Activated CD4-positive, alpha-beta memory T cell treated with anti-CD3 and anti-CD28 coated beads, Interleukin-2, amount 10 ng/mL, durations not matched to agents 7 days and 5 days (primary cell): ENCODE results near the gene SHKBP1. TPM values are rescaled to one million over a fixed set of nuclear protein-coding genes. Genes with fewer than 3 reads are reported as not detected.
"Not testable (repeated sequence)": the region's sequence is repeated elsewhere in the genome, so short reads cannot be mapped to it uniquely, and the experiment has no call there.

Source experiments
- CTCF ChIA-PET: fragments of 350-600 bp; sonication (Branson Sonifier 250); formaldehyde crosslinking; loops from one replicate; lab custom pipeline; 2021; ENCODE audit warnings: antibody characterized with exemption, inconsistent platforms; lab: Charles Lee
- POLR2A ChIA-PET: fragments of 350-600 bp; sonication (Branson Sonifier 250); formaldehyde crosslinking; loops from one replicate; lab custom pipeline; 2021; ENCODE audit warnings: antibody characterized with exemption; lab: Charles Lee
- DNase-seq: peaks from one replicate; pipeline ENCODE4 v3.0.0-alpha.2; 2020
- H3K27ac Mint-ChIP-seq: one replicate; pipeline ENCODE4 v1.8.0; 2021; ENCODE audit warnings: mild to moderate bottlenecking, mixed read lengths
- H3K27me3 Mint-ChIP-seq: one replicate; pipeline ENCODE4 v1.8.0; 2021; ENCODE audit warnings: mixed read lengths
- H3K36me3 Mint-ChIP-seq: one replicate; pipeline ENCODE4 v1.8.0; 2021; ENCODE audit warnings: low read depth, mixed read lengths
- H3K4me1 Mint-ChIP-seq: one replicate; pipeline ENCODE4 v1.8.0; 2021; ENCODE audit warnings: mixed read lengths
- H3K4me3 Mint-ChIP-seq: one replicate; pipeline ENCODE4 v1.8.0; 2021; ENCODE audit warnings: mild to moderate bottlenecking, mixed read lengths
- H3K9me3 Mint-ChIP-seq: one replicate; pipeline ENCODE4 v1.8.0; 2021; ENCODE audit warnings: mixed read lengths
- total RNA-seq, 2 experiments: library from RNA; stranded (reverse); gene quantifications; one replicate each; pipeline ENCODE4 v1.2.3, GENCODE V29; 2021

Gene SHKBP1
- total RNA-seq, 2 experiments from 2014 or later, result 139 to 150 TPM

DNA sequence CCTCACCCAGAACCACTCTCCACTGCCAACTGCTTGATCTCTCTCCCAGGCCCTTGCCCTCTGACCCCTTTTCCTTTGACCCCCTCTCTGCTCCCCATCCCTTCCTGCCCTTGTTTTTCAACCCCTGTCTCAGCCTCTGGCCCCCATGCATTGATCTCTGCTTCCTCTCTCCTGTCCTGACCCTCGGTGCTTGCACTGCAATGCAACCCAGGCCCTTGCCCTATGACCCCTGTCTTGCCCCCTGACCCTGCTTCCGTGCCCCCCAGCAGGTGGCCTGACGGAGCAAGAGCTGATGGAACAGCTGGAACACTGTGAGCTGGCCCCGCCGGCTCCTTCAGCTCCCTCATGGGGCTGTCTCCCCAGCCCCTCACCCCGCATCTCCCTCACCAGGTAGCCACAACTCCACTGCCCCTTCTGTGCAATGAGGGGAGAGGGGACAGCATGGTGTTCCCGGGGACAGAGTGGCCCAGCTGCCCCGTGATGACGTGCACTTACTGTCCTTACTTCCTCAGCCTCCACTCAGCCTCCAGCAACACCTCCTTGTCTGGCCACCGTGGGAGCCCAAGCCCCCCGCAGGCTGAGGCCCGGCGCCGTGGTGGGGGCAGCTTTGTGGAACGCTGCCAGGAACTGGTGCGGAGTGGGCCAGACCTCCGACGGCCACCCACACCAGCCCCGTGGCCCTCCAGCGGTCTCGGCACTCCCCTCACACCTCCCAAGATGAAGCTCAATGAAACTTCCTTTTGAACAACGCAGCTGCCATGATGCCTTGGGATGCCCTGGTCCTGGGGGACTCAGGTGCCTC lies 14.0 kb downstream of the SHKBP1 start:
- Mint-ChIP-seq H3K4me3 (no peak overlapping the region), H3K4me1 (peaks cover 20% of the 10 kb centered on the region), H3K27me3 (peaks cover 1% of the 10 kb centered on the region), H3K9me3 (no peaks in the 10 kb centered on the region), H3K36me3 (peaks cover 25% of the 10 kb centered on the region), H3K27ac (no peak overlapping the region)
- CTCF ChIA-PET, result interaction anchor here (0.6 kb wide), 1 partner anchor 272 kb away, joined by 3 read pairs; no protein-coding TSS in a partner anchor
- no peak for DNase-seq
- POLR2A ChIA-PET, result interaction anchor here (1.0 kb wide), 1 partner anchor 12 kb away, joined by 5 read pairs; no protein-coding TSS in a partner anchor

DNA sequence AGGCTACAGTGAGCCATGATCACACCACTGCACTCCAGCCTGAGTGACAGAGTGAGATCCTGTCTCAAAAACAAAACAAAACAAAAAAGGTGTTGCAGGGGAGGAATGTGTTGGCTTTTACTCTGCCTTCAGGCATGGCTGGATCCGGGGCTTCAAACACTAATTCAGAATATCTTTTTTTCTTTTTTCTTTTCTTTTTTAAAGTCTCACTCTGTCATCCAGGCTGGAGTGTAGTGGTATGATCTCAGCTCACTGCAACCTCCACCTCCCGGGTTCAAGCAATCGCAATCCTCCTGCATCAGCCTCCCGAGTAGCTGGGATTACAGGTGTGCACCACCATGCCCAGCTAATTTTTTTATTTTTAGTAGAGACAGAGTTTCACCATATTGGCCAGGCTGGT lies 15.1 kb downstream of the SHKBP1 start:
- H3K9me3 Mint-ChIP-seq, CTCF ChIA-PET, H3K27me3 Mint-ChIP-seq, H3K4me3 Mint-ChIP-seq, H3K27ac Mint-ChIP-seq, DNase-seq: not testable (repeated sequence)
- POLR2A ChIA-PET, result interaction anchor here (0.9 kb wide), 1 partner anchor 18 kb away, joined by 3 read pairs; no protein-coding TSS in a partner anchor
- peaks cover 15% of the 10 kb centered on the region for H3K36me3 Mint-ChIP-seq
- peaks cover 11% of the 10 kb centered on the region for H3K4me1 Mint-ChIP-seq

DNA sequence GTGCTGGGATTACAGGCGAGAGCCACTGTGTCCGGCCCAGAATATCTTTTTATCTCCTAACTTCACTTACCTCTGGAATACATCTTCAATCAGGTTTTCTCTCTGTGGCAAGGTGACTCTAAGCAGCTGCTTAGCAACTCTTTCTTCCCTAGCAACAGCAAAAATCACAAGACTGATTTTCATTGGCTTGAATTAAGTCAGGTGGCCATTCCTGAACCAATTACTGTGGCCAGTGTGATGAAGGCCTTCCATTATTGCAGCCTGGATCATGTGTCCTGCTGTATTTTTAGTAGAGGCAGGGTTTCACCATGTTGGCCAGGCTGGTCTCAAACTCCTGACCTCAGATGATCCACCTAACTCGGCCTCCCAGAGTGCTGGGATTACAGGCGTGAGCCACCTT lies 15.5 kb downstream of the SHKBP1 start:
- Mint-ChIP-seq H3K4me3 (no peak overlapping the region), H3K27me3 (peaks cover 7% of the 10 kb centered on the region), H3K9me3 (no peaks in the 10 kb centered on the region), H3K4me1 (peaks cover 10% of the 10 kb centered on the region), H3K36me3 (peaks cover 11% of the 10 kb centered on the region), H3K27ac (no peak overlapping the region)
- ChIA-PET POLR2A (interaction anchor here (0.9 kb wide), 1 partner anchor 18 kb away, joined by 3 read pairs; no protein-coding TSS in a partner anchor), CTCF (no interaction called here)
- no peak for DNase-seq

DNA sequence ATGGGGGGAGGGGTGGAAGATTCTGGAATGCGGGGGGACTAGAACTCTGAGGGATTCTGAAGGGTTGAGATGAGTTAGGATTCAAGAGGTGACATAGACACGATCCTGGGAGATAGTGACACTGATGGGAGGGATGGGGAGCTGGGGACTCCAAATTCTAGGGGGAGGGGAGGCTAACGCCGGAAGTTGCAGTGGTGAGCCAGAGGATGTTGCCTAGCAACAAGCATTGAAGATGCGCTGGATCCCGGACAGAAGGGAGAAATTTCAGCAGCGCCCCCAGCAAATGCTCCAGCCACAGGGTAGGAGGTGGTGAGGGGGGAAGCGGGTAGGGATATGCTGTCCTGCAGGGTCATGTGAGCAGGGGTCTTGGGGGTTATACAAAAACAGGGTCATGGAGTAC lies 17.6 kb downstream of the SHKBP1 start:
- H3K4me1 Mint-ChIP-seq, result peaks cover 27% of the 10 kb centered on the region
- no peak overlapping the region for H3K4me3 Mint-ChIP-seq
- no peak overlapping the region for H3K27ac Mint-ChIP-seq
- no peak for DNase-seq
- peaks cover 3% of the 10 kb centered on the region for H3K36me3 Mint-ChIP-seq
- H3K27me3 Mint-ChIP-seq, result peaks cover 22% of the 10 kb centered on the region
- CTCF ChIA-PET, result interaction anchor here (0.7 to 2.7 kb wide), 6 partner anchors 10 to 197 kb away, joined by 3 to 8 read pairs (median 4); no protein-coding TSS in a partner anchor
- POLR2A ChIA-PET, result no interaction called here
- no peaks in the 10 kb centered on the region for H3K9me3 Mint-ChIP-seq

DNA sequence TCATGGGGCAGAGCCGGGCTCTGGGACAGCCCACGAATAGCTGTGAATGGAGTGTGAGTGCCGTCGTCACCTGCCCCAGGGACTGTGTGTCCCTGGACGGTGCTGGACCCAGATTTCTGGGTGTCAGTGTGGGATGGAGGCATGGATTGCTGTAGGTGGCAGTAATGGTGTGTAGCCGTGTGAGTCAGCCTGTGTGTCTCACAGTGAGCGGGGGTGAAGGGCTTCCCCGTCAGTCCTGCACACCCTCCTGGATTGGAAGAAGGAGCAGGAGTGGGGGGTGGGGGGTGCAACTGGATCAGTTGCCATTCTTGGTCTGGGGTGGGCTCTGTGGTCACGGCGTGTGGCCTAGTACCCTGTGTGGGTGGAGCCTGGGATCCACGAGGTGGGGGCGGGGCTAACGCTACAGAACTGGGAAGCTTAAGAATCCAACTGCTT lies 18.0 kb downstream of the SHKBP1 start:
- no peak for DNase-seq
- ChIA-PET POLR2A (no interaction called here), CTCF (interaction anchor here (1.1 to 2.7 kb wide), 4 partner anchors 9 to 71 kb away, joined by 3 to 8 read pairs (median 6); no protein-coding TSS in a partner anchor)
- H3K4me3 Mint-ChIP-seq, result no peak overlapping the region
- peaks cover 31% of the 10 kb centered on the region for H3K4me1 Mint-ChIP-seq
- H3K27me3 Mint-ChIP-seq, result peaks cover 26% of the 10 kb centered on the region
- no peaks in the 10 kb centered on the region for H3K9me3 Mint-ChIP-seq
- H3K27ac Mint-ChIP-seq, result no peak overlapping the region
- peaks cover 3% of the 10 kb centered on the region for H3K36me3 Mint-ChIP-seq

DNA sequence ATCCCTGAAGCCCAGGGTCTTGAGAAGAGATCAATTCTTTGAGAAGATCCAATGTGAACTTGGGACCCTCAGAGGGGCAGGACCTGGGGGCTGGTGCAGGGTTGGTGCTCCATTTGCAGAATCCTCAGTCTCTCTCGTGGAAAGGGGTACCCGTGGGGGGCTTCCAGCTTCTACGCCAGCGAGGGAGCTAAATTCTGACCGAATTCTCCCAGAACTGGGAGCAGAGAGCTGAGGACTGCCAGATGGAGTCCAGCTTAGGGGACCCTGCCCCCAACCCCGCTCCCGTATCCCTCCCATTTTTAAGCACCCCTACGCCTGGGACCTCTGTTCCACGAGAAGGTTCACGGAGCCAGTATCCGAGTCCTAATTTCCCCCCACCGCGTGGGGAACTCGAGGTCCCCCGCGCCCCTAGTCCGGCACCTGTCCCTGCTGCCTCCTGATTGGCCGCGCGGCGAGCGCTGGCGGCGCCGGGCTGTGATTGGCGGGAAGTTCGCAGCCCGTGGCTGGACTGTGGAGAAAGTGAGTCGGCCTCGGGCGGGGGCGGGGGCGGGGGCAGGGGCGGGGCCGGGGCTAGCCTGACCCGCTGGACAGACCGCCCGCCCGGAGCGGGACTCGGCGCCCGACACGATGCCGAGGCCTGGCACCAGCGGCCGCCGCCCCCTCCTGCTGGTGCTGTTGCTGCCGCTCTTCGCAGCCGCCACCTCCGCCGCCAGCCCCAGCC lies 20.1 kb downstream of the SHKBP1 start:
- no peak overlapping the region for H3K27ac Mint-ChIP-seq
- no peak for DNase-seq
- H3K4me3 Mint-ChIP-seq, result no peak overlapping the region
- POLR2A ChIA-PET, result no interaction called here
- no peaks in the 10 kb centered on the region for H3K9me3 Mint-ChIP-seq
- peaks cover 42% of the 10 kb centered on the region for H3K4me1 Mint-ChIP-seq
- peaks cover 3% of the 10 kb centered on the region for H3K36me3 Mint-ChIP-seq
- H3K27me3 Mint-ChIP-seq, result peaks cover 38% of the 10 kb centered on the region
- CTCF ChIA-PET, result interaction anchor here (0.8 to 2.2 kb wide), 4 partner anchors 56 to 528 kb away, joined by 3 to 8 read pairs (median 4); no protein-coding TSS in a partner anchor

DNA sequence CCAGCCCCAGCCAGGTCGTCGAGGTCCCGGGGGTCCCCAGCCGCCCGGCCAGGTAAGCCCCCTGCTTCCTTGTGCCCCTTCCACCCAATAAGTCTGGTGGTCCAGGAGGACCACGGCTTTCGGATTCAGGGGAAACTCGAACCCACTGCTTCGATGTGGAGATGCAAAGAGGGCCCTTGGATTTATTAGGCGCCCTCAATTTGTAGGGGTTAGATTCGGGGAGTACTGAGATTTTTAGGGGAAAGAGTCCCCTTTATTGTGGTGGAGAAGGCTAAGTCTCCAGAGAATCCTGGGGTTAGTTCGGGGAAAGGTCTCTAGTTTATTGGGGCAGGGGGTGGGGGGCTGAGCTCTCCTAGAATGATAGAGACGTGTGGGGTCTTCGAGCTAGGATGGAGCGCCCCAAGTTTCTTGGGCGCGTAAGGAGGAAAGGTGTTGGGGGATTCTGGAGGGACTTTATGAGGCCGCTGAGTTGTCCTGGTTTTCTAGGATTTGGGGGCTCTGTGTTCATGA lies 20.7 kb downstream of the SHKBP1 start:
- Mint-ChIP-seq H3K4me3 (no peak overlapping the region), H3K9me3 (no peaks in the 10 kb centered on the region), H3K27me3 (peaks cover 40% of the 10 kb centered on the region), H3K4me1 (peaks cover 46% of the 10 kb centered on the region), H3K27ac (no peak overlapping the region), H3K36me3 (no peaks in the 10 kb centered on the region)
- ChIA-PET POLR2A (interaction anchor here (1.0 kb wide), 1 partner anchor 26 kb away, joined by 3 read pairs; no protein-coding TSS in a partner anchor), CTCF (interaction anchor here (0.8 to 2.2 kb wide), 4 partner anchors 57 to 527 kb away, joined by 3 to 8 read pairs (median 4); no protein-coding TSS in a partner anchor)
- DNase-seq, result no peak

DNA sequence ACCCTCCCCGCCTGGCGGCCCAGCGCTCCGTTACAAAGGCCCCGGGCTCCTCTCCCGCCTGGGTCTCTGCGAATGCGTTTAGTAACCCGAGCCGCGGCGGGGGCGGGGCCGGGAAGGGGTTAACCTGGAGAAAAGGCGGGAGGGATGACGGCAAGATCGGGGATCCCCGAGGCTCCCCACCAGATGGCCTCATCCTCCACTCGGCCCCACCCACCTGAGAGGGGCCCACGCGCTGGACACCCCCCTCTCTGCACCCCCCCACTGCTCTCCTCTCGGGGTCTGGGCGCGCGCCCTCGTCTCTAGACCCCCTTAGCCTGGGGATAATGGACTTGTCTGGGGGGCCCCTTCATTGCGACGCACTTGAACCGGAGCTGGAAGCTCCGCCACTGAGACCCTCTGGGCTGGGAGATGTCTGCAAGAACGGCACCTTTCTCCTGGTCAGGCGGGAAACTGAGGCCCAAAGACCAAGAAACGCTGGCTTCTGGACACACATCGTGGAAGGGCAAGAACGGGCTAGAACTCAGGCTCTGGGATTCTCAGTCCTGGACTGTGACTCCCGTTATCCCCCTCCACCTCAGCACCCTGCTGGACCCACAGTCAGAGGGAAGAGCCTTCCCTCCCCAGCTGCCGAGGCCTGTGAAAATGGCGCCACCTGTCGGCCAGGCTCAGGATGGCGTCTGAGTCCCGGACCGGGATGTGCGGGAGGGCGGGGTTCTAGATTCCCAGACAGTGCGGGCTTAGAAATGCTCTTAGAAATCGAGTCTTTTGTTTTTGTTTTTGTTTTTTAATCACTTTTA lies 21.6 kb downstream of the SHKBP1 start:
- Mint-ChIP-seq H3K27me3 (peaks cover 47% of the 10 kb centered on the region), H3K36me3 (no peaks in the 10 kb centered on the region), H3K4me3 (no peak overlapping the region), H3K4me1 (peaks cover 55% of the 10 kb centered on the region), H3K27ac (no peak overlapping the region), H3K9me3 (no peaks in the 10 kb centered on the region)
- ChIA-PET CTCF (interaction anchor here (0.9 to 2.3 kb wide), 6 partner anchors 12 to 293 kb away, joined by 3 to 9 read pairs (median 6); no protein-coding TSS in a partner anchor), POLR2A (interaction anchor here (0.9 to 1.0 kb wide), 2 partner anchors 27 to 63 kb away, joined by 3 to 4 read pairs; no protein-coding TSS in a partner anchor)
- peak; percentile 87 for DNase-seq

DNA sequence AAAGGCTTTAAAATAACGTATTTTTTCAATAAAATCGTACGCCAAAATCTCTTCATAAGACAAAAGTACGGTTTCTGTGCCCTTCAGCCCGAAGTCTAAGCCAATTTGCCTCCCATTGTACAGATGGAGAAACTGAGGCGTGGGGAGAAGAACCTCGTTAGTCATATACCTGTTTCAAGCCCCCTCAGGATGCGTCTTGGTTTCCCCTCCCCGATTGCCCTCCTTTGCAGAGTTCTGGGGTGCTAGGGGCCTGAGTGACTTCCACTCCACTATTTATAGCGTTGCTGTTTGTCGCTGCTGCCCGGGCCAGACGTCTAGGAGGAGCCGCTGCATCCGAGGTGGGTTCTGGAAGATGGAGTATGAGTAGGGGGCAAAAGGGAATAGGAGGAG lies 22.2 kb downstream of the SHKBP1 start:
- H3K36me3 Mint-ChIP-seq, result no peaks in the 10 kb centered on the region
- POLR2A ChIA-PET, result interaction anchor here (0.9 kb wide), 1 partner anchor 64 kb away, joined by 4 read pairs; no protein-coding TSS in a partner anchor

DNA sequence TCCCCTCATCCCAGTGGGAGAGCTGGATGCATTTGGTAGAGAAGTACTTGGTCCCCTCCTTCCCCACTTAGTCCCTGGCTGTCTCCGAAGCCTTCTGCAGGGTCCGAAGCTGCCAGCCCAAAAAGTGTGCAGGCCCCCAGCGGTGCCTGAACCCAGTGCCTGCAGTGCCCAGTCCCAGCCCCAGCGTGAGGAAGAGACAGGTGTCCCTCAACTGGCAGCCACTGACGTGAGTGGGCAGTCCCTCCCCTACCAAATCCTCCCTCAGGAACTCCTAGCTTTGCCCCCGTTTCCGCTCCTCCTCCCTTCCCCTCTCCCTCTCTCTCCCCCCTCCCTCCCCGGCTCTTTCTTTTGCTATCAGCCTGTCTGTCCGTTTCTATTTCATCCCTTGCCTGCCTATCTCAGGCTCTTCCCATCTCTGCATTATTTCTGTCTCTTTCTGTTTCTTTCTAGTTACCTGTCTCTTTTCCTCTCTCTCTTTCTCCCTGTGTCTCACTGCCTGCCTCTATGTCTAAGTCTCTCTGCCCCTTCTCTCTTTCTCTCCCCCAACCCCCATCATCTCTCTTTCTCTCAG lies 22.7 kb downstream of the SHKBP1 start:
- Mint-ChIP-seq H3K4me3 (no peak overlapping the region), H3K27me3 (peaks cover 47% of the 10 kb centered on the region), H3K4me1 (peaks cover 62% of the 10 kb centered on the region), H3K27ac (no peak overlapping the region), H3K9me3 (no peaks in the 10 kb centered on the region), H3K36me3 (no peaks in the 10 kb centered on the region)
- POLR2A ChIA-PET, result interaction anchor here (1.1 to 2.8 kb wide), 2 partner anchors 11 to 195 kb away, joined by 3 to 10 read pairs; no protein-coding TSS in a partner anchor
- DNase-seq, result no peak
- CTCF ChIA-PET, result interaction anchor here (0.9 to 2.3 kb wide), 6 partner anchors 11 to 294 kb away, joined by 3 to 9 read pairs (median 4); no protein-coding TSS in a partner anchor

More for the DNA sequence above, 22.2 kb downstream of the SHKBP1 start:
- no peak overlapping the region for H3K27ac Mint-ChIP-seq
- H3K4me3 Mint-ChIP-seq, result no peak overlapping the region
- peaks cover 61% of the 10 kb centered on the region for H3K4me1 Mint-ChIP-seq
- no peak for DNase-seq
- peaks cover 47% of the 10 kb centered on the region for H3K27me3 Mint-ChIP-seq
- no peaks in the 10 kb centered on the region for H3K9me3 Mint-ChIP-seq
- CTCF ChIA-PET, result interaction anchor here (0.9 to 2.3 kb wide), 8 partner anchors 11 to 294 kb away, joined by 3 to 9 read pairs (median 4); no protein-coding TSS in a partner anchor

DNA sequence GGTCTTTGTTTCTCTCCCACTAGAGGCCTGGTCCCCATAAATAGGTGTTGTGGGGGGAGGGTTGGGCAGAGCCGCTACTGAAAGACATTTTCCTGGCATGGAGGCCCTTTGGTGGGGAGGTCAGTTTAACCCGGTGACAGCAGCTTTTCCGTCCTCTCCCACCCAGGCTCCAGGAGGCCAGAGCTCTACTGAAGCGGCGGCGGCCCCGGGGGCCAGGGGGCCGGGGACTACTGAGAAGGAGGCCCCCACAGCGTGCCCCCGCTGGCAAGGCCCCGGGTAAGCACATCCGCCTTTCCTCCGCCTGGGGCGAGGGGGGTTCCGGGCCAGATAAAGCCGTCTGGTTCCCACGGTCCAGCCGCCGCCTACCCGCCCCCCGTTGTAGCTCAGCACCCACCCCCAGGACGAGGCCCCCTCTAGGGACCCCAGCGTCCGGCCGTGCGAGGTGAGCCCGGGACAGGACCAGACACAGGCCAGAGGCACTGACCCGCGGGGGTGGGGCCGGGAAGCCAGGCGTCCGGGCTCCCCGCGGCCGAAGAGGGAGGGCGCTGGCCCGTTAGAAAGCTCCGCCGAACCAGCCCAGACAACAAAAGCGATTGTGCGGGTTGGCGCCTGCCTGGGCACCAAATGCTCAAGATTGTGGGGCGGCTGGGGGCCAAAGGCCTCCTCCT lies 23.4 kb downstream of the SHKBP1 start:
- no peak for DNase-seq
- ChIA-PET POLR2A (interaction anchor here (1.1 to 2.8 kb wide), 3 partner anchors 10 to 196 kb away, joined by 3 to 10 read pairs (median 3); no protein-coding TSS in a partner anchor), CTCF (interaction anchor here (1.0 to 2.3 kb wide), 5 partner anchors 10 to 295 kb away, joined by 3 to 9 read pairs (median 5); no protein-coding TSS in a partner anchor)
- Mint-ChIP-seq H3K36me3 (no peaks in the 10 kb centered on the region), H3K9me3 (no peaks in the 10 kb centered on the region), H3K27ac (no peak overlapping the region), H3K27me3 (peaks cover 47% of the 10 kb centered on the region), H3K4me3 (no peak overlapping the region), H3K4me1 (peaks cover 62% of the 10 kb centered on the region)
